ENCODE results near the gene SDK2.

The SDK2 gene

GRCh38 chr17:73412914-73413313, 231.3 kb downstream of the SDK2 start:
- H3K27ac ChIP-seq: no peak overlapping the region
- no peak for DNase-seq (ENCODE audit: low read depth, low spot score)

- DNase-seq (ENCODE audit: low read depth, low spot score): no peak
- H3K27ac ChIP-seq: no peak overlapping the region
Observed at GRCh38 chr17:73411313-73411747, 232.9 kb downstream of the SDK2 start.

- DNase-seq (ENCODE audit: low read depth, low spot score): no peak
- no peak overlapping the region for H3K27ac ChIP-seq
Observed at GRCh38 chr17:73410586-73411312, 233.5 kb downstream of the SDK2 start.

GRCh38 chr17:73404246-73404645, 240.0 kb downstream of the SDK2 start:
- no peak overlapping the region for H3K27ac ChIP-seq
- no peak for DNase-seq (ENCODE audit: low read depth, low spot score)

- no peak for DNase-seq (ENCODE audit: low read depth, low spot score)
Observed at GRCh38 chr17:73402466-73402865, 241.8 kb downstream of the SDK2 start.

DNA sequence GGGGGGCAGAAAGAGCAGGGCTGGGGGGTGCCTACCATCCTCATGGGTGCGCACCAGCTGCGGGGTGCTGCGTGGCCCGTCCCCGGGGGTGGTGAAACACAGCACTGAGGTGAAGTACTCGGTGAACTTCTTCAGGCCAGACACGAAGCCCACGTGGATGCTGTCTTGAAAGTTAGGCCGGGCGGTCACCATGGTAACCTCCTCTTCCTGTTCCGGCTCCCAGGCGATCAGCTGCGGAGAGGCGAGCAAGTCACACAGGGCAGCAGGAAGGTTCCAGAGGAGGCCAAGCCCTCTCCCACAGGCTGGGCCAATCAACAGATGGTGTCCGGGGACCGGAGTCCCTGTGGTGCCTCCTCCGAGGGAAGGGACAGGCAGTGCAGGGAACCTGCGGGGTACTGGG, 242.3 kb downstream of the SDK2 start:
- no peak overlapping the region for H3K27ac ChIP-seq
- no peak for DNase-seq (ENCODE audit: low read depth, low spot score)

More at GRCh38 chr17:73402466-73402865, 241.8 kb downstream of the SDK2 start:
- no peak overlapping the region for H3K27ac ChIP-seq

GRCh38 chr17:73400915-73401545, 243.2 kb downstream of the SDK2 start:
- DNase-seq (ENCODE audit: low read depth, low spot score): no peak
- no peak overlapping the region for H3K27ac ChIP-seq

- H3K27ac ChIP-seq: no peak overlapping the region
- no peak for DNase-seq (ENCODE audit: low read depth, low spot score)
Observed at GRCh38 chr17:73399056-73399455, 245.2 kb downstream of the SDK2 start.

GRCh38 chr17:73397856-73398540, 246.2 kb downstream of the SDK2 start:
- H3K27ac ChIP-seq: no peak overlapping the region
- DNase-seq (ENCODE audit: low read depth, low spot score): no peak

DNA sequence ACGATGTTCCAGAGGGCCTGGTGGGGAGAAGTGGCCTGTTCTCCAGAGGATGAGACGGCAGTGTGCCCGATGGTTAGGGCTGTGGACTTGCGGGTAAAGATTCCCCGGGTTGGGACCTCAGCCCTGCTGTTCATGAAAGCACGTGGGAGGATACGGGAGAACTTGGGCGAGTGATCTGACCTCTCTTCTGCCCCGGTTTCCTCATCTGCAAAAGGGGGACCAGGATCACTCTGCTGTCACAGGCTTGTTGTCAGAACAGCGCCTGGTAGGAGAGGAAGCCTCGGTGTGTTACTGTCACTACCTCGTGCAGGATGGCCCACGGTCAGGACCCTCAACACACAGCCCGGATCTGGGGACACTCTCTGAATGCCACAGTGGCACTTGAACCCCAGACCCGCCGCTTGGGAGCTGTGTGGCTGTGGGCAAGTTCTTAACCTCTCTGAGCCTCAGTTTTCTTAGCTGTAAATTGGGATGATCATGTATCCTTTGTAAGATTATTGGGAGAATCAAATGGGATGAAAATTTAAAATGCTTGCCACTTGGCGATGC, 246.9 kb downstream of the SDK2 start:
- DNase-seq (ENCODE audit: low read depth, low spot score): no peak
- no peak overlapping the region for H3K27ac ChIP-seq

GRCh38 chr17:73396431-73397277, 247.6 kb downstream of the SDK2 start:
- no peak overlapping the region for H3K27ac ChIP-seq
- no peak for DNase-seq (ENCODE audit: low read depth, low spot score)

DNA sequence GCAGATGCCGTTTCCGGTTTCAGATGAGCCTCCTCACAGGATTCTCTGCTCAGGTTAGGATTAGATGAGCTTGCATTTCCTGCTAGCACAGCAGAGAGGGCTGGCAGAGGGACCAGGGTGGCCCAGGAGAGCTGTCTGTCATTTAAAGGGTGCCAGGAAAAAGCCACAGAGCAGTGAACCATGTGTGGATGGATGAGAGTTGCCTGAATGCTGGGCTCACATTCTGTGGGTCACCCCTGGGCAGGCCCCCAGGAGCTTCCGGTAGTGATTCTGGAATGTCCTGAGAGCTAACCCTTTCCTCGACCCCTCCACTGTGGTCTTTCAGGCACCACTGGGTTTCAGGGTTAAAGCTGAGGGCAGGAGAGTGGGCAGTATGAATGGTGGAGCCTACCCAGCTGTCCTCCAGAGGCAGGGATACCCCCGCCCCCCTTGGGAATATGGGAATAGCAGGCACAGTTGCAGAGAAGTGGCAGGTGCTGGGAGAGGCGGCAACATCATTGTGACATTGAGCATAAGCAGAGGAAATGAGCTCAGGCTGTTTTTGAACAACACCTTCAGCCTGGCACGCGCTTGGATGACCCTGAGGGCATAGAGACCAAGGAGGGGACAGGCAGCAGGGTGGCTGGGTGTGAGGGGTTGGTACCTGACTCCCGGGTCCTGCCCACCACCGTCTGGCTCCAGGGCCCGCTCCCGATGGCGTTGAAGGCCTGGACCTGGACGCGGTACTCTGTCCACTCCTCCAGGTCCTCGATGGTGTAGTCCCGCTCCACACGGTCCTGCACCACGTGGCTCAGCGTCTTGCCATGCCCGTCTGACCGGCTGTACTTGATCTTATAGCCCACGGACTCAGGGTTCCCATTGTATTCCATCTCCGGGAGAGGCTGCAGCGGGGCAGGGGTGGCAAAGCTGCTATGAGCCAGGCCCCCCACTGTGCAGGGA, 249.5 kb downstream of the SDK2 start:
- no peak for DNase-seq (ENCODE audit: low read depth, low spot score)
- no peak overlapping the region for H3K27ac ChIP-seq

- H3K27ac ChIP-seq: no peak overlapping the region
- no peak for DNase-seq (ENCODE audit: low read depth, low spot score)
Observed at GRCh38 chr17:73393962-73394361, 250.3 kb downstream of the SDK2 start.

DNA sequence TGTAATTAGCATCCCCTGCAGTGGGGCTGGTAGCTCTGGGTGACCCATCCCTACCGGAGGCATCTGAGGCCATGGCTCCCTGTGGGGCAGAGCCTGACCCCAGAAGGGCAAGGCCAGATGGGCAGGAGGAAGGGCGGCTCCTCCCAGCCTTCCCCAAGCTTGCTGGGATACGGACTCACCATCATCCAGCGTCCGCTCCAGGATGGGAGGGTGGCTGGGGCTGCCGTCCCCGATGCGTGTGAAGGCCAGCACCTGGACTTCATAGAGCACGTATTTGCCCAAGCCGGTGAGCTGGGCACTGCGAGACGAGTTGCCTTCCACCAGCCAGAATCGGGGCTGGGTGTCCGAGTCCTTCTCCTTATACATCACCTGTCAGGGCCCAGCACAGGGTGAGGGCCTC, 250.9 kb downstream of the SDK2 start:
- no peak overlapping the region for H3K27ac ChIP-seq
- DNase-seq (ENCODE audit: low read depth, low spot score): no peak

DNA sequence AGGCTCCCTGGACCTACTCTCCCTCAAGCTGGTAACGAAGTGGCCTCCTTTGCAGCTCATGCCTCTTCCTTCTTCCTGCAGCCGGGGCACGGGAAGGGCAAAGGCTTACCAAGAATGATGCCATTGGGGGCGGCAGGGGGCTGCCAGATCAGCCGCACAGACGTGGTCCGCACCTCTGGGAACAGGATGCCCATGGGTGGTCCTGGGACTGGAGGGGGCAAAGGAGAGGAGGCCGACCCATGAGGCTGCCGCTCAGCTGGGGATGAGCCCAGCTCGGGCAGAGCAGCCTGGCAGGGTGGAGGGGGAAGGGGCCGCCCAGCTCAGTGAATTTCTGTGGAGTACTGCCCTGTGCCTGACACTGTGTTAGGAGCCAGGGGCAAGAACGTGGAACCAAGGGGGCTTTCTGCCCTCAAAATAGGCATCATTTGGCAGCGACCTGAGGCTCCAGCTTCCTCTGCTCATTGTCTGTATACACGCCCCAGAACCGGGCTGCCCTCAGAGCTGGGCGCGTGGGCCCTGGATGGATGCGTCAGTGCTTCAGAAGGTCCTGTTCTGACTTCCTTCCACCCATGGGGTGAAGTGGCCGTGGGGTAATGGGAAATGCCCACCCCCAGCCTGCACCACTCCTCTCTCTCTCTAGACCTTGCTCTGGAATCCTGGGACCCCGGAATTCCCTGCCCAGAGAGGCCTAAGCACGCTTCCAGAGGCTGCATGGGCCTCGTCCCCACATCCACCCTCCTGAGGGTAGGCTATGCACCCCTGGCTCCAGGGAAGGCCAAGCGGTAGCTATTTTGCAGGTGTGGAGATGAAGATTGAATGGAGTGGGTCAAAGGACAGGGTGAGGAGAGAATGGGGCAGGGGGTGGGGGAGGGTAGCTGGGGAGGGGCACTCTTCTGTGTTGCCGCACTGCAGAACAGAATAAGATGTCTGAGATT, 252.6 kb downstream of the SDK2 start:
- H3K27ac ChIP-seq: no peak overlapping the region

DNA sequence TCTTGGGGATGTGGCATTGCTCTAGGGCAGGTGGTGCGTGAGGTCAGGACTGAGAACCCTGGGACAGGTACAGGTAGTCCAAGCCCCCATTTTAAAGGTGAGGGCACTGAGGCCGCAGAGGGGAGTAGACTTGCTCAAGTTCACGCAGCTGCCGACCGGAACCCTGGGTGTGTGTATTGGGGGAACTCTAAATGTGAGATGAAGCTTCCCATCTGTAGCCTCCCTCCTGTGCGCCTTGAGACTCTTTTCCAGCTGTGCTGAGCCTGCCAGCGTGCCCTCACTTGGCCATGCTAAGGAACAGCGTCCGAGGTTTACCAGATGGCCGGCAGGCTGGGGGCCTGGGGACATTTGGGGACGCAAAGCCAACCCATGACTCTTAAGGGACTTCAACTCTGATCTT, 253.4 kb downstream of the SDK2 start:
- no peak for DNase-seq (ENCODE audit: low read depth, low spot score)
- H3K27ac ChIP-seq: no peak overlapping the region

More for the DNA sequence above, 252.6 kb downstream of the SDK2 start:
- DNase-seq (ENCODE audit: low read depth, low spot score): no peak

- DNase-seq (ENCODE audit: low read depth, low spot score): no peak
- H3K27ac ChIP-seq: no peak overlapping the region
Observed at GRCh38 chr17:73390221-73390620, 254.0 kb downstream of the SDK2 start.

DNA sequence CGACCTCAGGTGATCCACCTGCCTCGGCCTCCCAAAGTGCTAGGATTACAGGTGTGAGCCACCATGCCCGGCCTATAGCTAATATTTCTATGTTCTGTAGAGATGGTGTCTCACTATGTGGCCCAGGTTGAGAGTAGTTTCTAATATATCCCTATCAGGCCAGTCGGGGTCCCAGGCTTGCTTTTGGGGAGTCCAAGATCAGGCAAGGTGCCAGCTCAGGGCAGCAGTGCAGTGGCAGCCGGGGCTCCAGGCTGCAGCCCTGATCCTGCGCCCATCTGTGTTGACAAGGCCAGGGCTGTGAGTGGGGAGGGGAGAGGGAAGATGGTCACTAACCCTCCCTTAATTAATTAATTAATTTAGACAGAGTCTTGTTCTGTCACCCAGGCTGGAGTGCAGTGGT, 254.8 kb downstream of the SDK2 start:
- no peak for DNase-seq (ENCODE audit: low read depth, low spot score)
- H3K27ac ChIP-seq: no peak overlapping the region

All from epithelial cell of prostate (primary cell).